Thyroid gland (tissue), 4 donors: ENCODE measurements around the gene PIK3R5.

ENCODE experiments used
- POLR2A ChIP-seq, 2 donors: fragments of 450-650 bp; IDR thresholded peaks; one replicate each; pipeline ENCODE4 v1.6.1; 2017; ENCODE audit warnings: antibody characterized with exemption in 2 of 2, mild to moderate bottlenecking in 2 of 2, moderate library complexity in 1 of 2
- TF ChIP-seq, protein P1 (sequence below), 6 experiments: fragments of 200-600 bp in 3 of 6; fragments of 450-650 bp in 3 of 6; sonication (generic) in 3 of 6; IDR thresholded peaks; one replicate each; pipeline ENCODE4 v1.5.1; 2016 to 2019; ENCODE audit warnings: antibody characterized with exemption in 6 of 6, mild to moderate bottlenecking in 2 of 6, inconsistent platforms in 1 of 6, moderate library complexity in 1 of 6

DNA sequence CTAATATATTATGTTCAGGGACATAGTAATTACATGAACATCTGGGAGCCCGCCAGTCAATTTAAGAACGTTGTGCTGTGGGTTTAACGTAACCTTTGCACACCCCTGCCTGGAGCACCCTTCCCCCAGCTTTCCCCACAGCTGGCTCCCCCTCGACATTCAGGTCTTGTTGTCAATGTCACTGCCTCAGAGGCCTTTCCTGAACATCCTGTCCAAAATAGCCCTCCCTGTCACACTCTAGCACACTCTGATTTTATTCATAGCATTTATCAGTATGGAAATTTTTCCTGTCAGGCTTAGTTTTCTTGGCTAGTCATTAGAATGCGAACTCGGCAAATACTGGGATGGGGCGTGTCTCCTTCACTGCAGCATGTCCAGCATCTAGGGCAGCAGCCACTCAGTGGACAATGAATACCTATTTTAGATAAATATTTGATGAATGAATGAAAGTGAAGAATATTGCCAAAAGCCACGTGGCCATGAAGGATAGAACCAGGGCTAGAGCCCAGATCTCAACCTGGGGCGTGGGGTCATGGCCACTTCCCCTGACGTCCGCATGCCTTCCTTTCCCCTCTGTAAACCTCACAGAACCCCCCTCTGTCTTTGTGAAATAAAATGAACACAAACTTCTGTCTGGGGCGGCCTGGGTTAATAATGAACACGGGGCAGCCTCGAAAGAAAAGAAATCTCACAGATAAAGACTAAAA is 108.5 kb downstream of the PIK3R5 start:
- TF ChIP-seq, protein P1, sequence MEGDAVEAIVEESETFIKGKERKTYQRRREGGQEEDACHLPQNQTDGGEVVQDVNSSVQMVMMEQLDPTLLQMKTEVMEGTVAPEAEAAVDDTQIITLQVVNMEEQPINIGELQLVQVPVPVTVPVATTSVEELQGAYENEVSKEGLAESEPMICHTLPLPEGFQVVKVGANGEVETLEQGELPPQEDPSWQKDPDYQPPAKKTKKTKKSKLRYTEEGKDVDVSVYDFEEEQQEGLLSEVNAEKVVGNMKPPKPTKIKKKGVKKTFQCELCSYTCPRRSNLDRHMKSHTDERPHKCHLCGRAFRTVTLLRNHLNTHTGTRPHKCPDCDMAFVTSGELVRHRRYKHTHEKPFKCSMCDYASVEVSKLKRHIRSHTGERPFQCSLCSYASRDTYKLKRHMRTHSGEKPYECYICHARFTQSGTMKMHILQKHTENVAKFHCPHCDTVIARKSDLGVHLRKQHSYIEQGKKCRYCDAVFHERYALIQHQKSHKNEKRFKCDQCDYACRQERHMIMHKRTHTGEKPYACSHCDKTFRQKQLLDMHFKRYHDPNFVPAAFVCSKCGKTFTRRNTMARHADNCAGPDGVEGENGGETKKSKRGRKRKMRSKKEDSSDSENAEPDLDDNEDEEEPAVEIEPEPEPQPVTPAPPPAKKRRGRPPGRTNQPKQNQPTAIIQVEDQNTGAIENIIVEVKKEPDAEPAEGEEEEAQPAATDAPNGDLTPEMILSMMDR (IDR thresholded peaks at IDR 0.05): no peak
- TF ChIP-seq POLR2A (IDR thresholded peaks at IDR 0.05): no peak
